ENCODE measurements around the gene DR1. TPM values are rescaled to one million over a fixed set of nuclear protein-coding genes. Genes with fewer than 3 reads are reported as not detected.

Gene DR1
- 52.4 and 64.8 TPM in 2 replicates for total RNA-seq

DNA sequence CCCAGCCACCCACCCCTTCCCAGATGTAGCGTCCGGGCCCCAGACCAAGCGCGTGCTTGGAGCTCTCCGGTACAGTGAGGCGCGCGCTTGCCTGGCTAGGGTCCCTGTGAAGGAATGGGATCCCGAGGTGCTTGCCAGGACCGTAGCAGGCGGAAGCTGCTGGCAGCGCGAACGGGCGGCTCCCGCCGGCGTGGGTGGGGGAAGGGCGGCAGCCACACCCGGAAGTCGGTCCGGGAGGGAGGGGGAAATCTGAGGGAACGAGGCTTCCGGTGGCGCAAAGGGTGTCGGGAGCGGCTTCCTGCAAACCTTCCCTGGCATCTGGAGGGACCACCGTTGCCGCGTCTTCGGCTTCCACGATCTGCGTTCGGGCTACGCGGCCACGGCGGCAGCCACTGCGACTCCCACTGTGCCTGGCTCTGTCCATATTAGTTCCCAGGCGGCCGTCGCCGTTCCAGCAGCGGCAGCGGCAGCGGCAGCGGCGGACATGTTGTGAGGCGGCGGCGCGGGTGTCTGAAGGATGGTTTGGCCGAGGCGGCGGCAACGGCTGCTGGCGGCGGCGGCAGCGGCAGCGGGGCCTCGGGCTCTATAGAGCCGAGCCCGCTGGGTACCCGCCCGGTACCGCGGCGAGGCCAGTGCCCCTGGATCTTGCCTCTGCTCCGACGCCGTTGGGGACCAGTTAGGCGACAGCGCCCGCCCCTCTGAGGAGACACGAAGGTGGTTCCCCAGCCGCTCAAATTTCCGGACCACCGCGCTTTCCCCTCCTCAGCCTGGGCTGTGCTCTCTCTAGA, at the start of gene DR1:
DR1 (plus strand) TSS at position 275 of the 788 bp plus-strand sequence. CDS start 739 bp downstream, outside the sequence.
- Histone ChIP-seq H3K4me3 (ENCODE audit: low read depth, low read length) (peak within 1 kb of the TSS; percentile 96), H3K27me3 (ENCODE audit: control insufficient read depth, insufficient read depth, low read length) (no peaks in the 10 kb centered on the region), H3K36me3 (ENCODE audit: control insufficient read depth, insufficient read depth, low read length) (no peaks in the 10 kb centered on the region)
- peak; percentile 86 for DNase-seq (ENCODE audit: low read depth)
- no peak for FAIRE-seq
- TF ChIP-seq, protein P1, sequence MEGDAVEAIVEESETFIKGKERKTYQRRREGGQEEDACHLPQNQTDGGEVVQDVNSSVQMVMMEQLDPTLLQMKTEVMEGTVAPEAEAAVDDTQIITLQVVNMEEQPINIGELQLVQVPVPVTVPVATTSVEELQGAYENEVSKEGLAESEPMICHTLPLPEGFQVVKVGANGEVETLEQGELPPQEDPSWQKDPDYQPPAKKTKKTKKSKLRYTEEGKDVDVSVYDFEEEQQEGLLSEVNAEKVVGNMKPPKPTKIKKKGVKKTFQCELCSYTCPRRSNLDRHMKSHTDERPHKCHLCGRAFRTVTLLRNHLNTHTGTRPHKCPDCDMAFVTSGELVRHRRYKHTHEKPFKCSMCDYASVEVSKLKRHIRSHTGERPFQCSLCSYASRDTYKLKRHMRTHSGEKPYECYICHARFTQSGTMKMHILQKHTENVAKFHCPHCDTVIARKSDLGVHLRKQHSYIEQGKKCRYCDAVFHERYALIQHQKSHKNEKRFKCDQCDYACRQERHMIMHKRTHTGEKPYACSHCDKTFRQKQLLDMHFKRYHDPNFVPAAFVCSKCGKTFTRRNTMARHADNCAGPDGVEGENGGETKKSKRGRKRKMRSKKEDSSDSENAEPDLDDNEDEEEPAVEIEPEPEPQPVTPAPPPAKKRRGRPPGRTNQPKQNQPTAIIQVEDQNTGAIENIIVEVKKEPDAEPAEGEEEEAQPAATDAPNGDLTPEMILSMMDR (IDR thresholded peaks at IDR 0.05; ENCODE audit: insufficient read depth, low read length, severe bottlenecking) = no peak

DNA sequence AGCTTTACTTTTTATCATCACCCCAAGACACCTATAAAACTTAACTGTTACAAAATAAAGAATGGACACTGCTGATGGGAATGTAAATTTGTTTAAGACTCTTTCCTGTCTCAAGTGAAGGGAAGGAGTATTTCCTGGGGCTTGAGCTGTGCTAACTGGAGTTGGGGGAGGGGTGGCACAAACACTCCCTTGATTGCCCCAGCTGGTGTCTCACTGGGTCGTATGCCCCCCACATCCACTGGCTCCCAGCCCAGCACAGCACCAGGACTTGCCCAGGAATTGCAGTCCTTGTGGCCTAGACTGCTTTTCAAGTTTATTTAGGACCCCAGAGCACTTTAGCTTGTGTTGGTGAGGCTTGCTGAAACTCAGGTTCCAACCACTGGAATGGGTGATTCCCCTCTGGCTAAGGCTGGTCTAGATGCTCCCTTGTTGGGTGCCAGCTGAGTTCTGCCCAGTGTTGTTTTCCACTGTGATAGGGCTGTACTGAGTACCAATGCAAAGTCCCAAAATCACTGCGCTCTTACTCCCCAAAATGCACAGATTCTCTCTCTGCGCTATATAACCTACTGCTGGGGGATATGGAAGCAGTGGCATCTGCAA, 49.1 kb upstream of the DR1 start:
- Histone ChIP-seq H3K36me3 (ENCODE audit: control insufficient read depth, insufficient read depth, low read length) (no peaks in the 10 kb centered on the region), H3K27me3 (ENCODE audit: control insufficient read depth, insufficient read depth, low read length) (no peaks in the 10 kb centered on the region), H3K4me3 (ENCODE audit: low read depth, low read length) (no peak overlapping the region)
- TF ChIP-seq, protein P1 (IDR thresholded peaks at IDR 0.05; ENCODE audit: insufficient read depth, low read length, severe bottlenecking) = no peak
- FAIRE-seq (no peak), DNase-seq (ENCODE audit: low read depth) (no peak)

DNA sequence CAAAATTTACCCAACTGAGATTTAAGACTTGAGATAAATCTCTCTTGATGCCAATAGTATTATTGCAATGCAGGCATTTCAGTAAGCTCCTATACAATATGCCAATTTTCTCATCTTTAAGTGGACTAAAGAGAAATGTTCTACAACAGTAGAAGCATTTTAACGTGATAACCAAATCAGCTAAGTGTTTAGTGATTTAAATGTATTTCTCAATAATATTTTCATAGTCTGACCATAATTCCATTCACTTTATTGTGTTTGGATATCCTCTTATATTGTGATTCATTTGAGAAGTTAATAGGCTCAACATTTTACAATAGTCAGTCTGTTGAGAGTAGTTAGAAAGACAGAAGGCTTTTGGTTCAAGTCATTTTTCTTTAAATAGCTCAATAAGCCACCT, 44.6 kb upstream of the DR1 start:
- no peak for FAIRE-seq
- no peak for DNase-seq (ENCODE audit: low read depth)
- Histone ChIP-seq H3K27me3 (ENCODE audit: control insufficient read depth, insufficient read depth, low read length) (no peaks in the 10 kb centered on the region), H3K4me3 (ENCODE audit: low read depth, low read length) (no peak overlapping the region), H3K36me3 (ENCODE audit: control insufficient read depth, insufficient read depth, low read length) (no peaks in the 10 kb centered on the region)
- TF ChIP-seq, protein P1 (IDR thresholded peaks at IDR 0.05; ENCODE audit: insufficient read depth, low read length, severe bottlenecking) = no peak

DNA sequence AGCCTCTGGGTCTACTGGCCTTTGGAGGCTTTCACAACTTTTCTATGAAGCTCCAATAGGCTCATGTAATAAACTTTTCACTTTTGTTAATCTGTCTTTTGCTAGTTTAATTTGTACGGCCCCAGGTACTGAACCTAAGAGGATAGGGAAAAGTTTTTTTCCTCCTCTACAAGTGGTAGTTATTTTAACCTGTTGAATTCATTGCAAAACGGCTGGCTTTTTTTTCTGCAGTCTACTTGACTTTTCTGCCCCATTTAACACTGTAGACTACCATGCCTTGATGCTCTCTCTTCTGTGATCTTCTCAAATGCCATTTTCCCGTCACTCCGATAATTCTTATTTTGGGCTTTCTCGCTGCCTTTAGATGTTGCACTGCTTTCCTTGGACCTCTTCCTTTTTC, 43.6 kb upstream of the DR1 start:
- DNase-seq (ENCODE audit: low read depth) = no peak
- TF ChIP-seq, protein P1 (IDR thresholded peaks at IDR 0.05; ENCODE audit: insufficient read depth, low read length, severe bottlenecking) = no peak
- FAIRE-seq = no peak
- H3K4me3 ChIP-seq (ENCODE audit: low read depth, low read length) = no peak overlapping the region
- H3K36me3 ChIP-seq (ENCODE audit: control insufficient read depth, insufficient read depth, low read length) = no peaks in the 10 kb centered on the region
- no peaks in the 10 kb centered on the region for H3K27me3 ChIP-seq (ENCODE audit: control insufficient read depth, insufficient read depth, low read length)

DNA sequence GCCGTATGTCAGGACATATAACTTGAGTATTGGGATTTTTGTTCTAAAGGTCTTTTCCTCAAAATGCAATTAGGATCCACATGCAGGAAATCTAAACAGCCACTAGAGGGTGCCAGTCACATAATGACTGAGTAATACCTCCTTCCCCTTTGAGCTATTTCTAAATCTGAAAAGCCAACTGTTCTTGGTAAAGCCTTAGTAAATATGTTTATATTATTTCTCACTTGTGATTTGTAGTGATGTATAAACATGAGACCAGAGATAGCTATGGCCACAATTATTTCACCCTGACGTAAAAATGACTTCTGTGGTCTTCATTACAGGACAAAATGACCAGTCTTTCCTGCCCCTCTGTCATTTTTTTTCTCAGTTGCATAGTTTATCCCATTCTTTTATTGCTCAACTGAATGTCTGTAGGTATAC, 41.0 kb upstream of the DR1 start:
- Histone ChIP-seq H3K36me3 (ENCODE audit: control insufficient read depth, insufficient read depth, low read length) (no peaks in the 10 kb centered on the region), H3K4me3 (ENCODE audit: low read depth, low read length) (no peak overlapping the region), H3K27me3 (ENCODE audit: control insufficient read depth, insufficient read depth, low read length) (no peaks in the 10 kb centered on the region)
- DNase-seq (ENCODE audit: low read depth) (peak; percentile 68), FAIRE-seq (no peak)
- TF ChIP-seq, protein P1 (IDR thresholded peaks at IDR 0.05; ENCODE audit: insufficient read depth, low read length, severe bottlenecking) = peak; percentile 72

Measured in bronchial epithelial cell (primary cell).